HTERT RPE-1 (cell line): Measurements from ENCODE around the gene SEL1L3.
"Not testable (repeated sequence)": the region's sequence is repeated elsewhere in the genome, so short reads cannot be mapped to it uniquely, and the experiment has no call there.

Experiments used
- in situ Hi-C: fragments of 300-500 bp; cut with MboI; formaldehyde crosslinking; loops from 4 replicates; pipeline ENCODE4 v1.14.3; 2020; ENCODE audit warnings: low sequenced_read_pairs

SEL1L3 gene

DNA sequence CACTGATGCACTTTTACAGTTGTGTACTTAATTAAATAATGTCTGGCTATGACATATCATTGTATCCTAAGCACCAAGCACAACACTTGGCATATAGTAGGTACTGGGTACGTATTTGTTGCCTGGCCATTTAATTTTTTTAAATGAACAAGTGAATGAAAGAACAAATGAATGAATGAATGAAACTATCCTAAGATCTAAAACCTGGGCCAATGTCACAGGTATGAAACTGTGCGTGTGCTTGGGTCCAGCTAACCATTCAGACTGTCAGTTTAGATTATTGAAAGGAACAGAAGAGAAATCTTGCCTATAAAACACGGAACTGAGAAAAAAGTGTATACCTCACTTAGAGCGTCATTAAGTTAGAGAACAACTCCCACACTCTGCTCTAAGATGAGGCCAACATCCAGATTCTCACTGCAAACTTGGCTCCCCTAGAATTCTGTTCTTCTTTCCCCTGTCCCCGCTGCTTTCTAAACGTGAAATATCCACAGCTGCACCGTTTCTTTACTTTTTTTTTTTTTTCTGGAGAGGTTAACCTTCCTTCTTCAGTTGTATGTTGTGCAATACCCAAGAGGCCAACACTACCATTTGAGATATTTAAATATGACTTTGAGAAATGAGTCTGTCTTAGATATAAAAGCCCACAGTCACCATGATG, 17.3 kb upstream of the SEL1L3 start:
- in situ Hi-C loops: no loop called here

DNA sequence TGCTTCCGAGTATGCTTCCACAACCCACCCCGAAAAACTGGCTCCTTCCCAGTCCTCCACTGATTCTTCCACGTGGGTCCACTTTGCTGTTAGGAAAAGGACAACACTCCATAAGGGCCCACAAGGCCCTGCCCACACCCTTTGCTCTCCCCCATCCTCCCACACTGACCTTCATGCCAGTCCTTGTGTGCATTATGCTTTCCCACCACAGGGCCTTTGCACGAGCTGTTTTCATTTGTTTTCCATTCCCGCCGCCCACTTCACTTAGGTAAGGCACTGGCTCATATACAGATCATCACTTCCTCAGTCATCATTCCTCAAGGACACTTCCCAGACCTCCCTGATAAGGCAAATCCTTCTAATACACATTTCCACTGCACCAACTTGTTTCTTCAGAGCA, 16.8 kb upstream of the SEL1L3 start:
- in situ Hi-C loops: no loop called here

DNA sequence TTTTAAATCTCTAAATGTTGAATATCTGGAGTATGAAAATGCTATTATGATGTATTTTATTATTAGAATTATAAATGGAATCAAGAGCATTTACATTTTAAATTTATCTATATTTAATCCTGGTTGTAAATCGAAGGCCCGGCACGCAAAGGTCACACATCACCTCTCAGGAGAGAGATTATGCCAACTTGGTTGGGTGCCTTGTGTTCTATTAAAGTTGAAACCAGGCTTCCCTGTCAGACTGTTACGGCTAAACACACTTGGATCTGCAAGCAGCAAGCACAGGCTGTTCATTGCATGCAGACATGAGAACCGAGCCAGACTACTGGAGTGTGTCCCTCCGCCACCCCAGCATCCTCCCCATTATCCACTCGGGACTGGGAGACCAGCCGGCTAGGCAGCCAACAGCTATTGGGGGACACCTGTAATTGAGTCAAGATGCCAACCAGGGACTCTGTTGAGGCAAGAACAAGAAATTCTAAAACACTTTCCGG, 16.4 kb upstream of the SEL1L3 start:
- in situ Hi-C loops: no loop called here

DNA sequence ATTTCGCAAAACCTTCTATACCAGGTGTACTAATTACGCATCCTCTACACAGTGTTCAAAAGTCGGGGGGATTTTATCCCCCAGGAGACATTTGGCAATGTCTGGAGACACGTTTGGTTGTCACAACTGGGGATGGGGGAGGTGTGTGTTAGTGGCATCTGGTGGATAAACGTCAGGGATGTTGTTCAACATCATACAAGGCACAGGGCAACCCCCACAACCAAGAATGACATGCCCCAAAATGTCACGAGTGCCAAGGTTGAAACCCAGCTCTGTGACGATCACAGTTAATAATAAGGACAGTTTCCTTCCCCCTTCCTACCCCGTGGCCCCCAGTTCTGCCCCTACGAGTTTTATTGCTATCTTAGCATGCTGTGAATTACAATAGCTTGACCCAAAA, 15.9 kb upstream of the SEL1L3 start:
- in situ Hi-C loops: no loop called here

DNA sequence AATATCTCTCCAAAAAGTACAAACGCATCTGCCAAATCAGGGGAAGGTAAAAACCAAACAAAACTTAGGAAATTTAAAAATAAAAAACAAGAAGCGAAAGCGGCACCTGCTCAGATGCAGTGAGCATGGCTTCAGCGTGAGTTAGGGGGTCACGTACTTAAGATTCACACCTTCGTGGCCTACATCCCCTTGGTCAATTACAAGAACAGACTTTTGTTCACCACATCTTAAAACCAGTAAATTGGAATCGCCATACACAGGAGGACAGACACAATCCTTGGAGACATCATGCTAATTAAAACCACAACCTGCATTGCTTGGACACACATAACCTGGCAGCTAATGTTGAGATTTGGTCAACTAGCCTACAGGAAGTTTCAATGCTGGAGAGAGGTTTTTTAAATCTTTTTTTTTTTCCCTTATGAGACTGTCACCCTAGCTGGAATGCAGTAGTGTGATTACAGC, 12.5 kb upstream of the SEL1L3 start:
- in situ Hi-C loops: no loop called here

DNA sequence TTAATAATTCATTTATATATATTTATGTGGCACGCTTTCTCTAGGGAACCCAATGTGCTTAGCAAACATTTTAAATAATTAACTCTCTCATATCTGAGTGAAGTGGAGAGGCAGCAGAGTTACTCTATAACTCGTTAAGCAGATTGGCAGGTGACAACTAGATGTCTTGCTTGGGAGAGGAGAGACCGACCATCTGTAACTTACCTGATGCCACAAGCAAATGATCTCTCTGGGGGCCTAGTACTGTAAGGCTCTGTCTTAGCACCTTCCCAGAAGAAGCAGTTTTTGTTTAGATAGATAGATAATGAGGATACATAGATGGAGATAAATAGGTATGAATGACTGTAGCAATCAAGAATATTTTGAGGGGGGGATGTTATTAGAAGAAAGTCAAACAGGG, 11.9 kb upstream of the SEL1L3 start:
- in situ Hi-C loops: no loop called here

DNA sequence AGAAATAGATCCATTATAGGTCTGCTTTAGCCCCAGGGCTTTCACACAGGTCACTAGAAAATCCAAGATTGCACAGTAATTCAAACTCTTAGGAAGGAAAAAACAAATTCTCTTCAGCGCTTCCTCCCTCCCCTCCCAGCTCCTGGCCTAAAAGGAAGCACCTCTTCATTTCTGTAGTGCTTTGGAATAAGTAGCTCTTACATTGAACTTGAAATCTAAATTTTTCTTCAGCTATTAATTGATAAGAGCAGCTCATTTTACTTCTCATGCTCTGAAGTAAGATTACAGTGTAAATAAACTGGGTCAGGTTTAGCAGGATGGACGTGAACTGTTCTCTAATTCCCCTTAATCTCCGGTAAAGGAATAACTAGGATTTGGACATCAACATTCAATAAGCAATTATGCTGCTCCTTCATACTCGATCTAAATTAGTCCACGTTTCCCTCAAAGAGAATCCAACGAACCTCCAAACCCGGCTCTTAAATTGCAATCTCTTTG, 10.9 kb upstream of the SEL1L3 start:
- in situ Hi-C loops: no loop called here

DNA sequence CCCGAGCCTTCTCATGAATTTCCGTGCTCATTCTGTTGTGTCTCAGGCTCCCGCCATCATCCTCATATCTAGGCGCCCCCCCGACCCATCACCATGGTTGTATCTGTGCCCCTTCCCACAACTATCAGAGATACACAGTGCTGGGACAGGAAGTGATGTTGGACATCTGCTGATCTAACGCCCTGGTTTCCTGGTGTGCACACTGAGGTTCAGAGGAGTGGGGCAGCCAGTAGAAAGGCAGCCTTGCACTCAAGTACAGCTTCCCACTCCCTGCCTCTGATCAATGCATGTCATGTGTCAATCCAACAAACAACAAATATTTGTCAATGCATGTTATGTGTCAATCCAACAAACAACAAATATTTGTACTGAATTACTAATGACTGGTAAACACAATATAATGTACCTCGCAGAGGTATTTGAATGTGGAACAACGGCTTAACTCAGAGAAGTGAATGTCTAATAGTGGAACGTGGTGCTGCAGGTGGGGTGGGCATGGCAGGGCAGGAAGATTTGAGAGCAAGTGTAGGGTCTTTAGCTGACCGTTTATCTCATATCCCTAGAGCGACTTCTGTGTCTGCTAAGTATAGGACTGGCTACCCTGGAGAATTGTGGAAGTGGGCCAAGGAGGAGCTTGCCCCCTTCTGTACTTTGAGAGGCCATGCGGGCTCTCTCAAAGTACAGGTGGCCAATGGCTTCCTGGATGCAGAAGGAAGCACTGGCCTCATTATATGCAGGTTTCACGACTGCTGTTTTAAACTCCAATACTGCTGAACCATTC, 10.3 kb upstream of the SEL1L3 start:
- in situ Hi-C loops: no loop called here

DNA sequence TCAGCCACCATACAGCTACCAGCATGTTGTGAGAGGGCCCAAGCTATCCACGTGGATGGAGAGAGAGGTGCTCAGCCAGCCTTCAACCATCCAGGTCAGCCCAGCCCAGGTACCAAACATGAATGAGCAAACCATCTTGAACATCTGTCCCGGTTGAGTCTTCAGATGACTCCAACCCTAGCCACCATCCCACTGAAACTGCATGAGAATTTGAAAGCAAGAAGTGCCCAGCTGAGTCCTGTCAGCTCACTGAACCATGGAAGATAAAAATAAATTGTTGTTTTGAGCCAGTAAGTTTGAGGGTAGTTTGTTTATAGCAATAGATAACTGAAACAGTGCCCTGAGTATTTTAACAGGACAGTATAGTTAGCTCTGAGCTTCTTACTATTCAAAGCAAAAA, 7.3 kb upstream of the SEL1L3 start:
- in situ Hi-C loops: no loop called here

DNA sequence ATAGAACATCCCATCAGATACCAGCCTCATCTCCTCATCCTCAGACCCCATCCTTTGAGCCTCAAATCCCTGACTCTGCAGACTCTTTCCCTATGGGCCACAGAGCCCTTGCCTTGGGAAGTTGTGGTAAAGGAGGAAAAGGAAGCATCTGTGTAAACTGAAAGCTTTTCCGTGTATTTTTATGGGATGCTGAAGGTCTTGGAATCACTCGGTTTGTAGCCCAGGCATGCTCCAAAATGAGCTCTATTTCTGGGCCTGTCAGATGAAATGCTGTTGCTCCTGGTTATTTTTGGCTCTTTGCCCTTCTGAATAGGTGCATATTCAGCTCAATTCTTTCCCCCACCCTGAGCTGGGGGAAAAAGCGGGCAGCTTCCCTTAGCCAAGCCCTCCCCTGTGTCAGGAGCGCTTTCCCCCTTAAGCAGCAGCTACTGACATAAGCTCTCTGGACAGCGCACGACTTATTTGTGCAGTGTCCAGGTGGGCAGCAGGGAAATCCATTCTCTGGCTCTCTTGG, 5.0 kb upstream of the SEL1L3 start:
- in situ Hi-C loops: no loop called here

DNA sequence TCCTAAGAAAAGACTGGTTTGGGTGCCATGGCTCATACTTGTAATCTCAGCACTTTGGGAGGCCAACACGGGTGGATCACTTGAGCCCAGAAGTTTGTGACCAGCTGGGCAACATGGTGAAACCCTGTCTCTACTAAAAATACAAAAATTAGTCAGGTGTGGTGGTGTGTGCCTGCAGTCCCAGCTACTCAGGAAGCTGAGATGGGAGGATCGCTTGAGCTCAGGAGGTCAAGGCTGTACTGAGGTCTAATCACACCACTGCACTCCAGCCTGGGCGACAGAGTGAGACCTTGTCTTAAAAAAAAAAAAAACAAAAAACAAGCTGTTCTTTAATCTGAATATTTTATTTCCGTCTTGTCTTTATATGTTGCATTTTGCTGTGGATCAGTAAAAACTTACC, 3.6 kb upstream of the SEL1L3 start:
- in situ Hi-C loops: not testable (repeated sequence)

DNA sequence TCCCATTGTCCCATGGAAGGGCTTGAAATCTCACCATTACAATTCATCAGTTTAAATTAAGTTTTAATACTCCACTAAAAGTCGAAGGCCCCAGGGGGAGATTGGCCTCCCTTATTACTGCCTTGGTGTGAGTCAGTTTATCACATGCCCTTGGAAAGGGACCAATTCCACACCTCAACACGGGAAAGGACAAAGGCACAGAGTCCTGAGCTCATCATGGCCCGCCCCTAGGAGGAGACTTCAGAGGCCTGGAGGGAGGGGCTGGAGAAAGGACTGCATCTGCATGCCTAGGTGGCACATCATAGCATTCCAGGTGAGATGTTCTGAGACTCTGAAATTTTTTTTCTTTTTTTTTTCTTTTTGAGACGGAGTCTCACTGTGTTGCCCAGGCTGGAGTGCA, 2.8 kb upstream of the SEL1L3 start:
- in situ Hi-C loops: no loop called here

DNA sequence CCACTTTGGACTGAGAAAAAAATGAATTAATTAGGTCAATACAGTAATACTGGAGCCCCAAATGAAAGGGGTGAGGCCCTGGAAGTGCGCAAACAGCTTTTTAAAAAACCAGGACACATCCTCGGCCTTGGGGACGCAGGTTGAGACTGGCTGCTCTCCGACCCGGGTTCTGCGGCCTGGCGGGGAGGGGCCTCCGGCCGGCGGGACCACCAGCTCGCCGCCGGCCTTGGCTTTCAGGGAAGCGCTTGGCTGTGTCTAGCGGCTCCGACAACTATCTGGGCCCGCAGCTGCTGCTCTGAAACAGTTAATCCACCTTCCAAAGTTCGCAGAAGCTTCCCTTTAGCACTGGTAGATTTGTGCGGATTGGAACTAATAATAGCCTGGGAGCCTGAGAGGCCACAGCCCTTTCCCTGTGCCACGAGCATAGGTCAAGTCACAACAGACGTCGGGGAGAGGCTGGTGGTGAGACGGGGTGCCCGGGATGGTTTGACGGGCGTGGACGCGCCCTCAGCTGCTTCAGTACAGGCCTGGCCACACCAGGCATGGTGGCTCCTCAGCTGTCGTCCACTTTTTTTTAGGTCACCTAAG, 1.1 kb upstream of the SEL1L3 start:
- in situ Hi-C loops: no loop called here

DNA sequence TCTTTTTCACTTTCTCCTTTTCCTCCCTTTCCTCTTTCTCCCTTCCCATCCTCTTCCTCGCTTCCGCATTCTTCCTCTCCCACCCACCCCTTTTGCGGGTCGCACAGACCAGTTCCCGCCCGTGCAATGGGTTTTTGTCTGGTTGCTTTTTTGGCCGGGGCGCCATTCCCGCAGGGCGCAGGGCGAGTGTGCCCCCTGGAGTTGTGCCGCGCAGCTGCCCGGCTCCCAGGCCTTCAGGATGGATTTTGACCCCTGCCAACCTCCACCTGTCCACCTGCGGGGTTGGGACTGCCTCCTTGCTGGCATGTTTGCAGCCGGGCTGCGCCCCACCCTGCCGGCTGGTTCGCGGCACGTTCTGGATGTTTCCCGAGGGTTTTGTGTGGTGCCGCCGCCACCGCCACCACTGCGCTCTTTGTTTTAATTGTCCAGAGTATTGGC, 578 bp upstream of the SEL1L3 start:
- in situ Hi-C loops: no loop called here

DNA sequence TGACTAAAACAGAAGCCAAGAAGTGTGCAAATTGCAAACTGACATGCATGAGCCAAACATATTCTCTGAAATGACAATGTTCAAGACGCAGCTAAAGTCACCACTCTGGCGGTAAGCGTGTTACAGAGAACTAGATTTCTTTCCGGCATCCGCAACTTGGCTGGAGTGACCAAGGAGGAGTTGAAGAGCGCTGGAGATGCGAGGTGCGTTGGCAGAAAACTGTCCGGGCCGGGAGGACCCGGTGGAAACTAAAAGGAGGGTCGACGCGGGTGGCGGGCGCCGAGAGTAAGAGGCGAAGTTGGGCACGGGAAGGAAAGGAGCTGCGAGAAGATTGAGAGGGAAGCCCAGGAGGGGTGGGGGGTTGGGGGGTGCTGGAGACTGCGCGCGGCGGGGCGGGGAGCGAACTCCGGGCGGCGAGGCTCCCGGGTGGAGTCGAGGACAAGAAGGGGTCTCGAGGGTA, 807 bp downstream of the SEL1L3 start:
- in situ Hi-C loops: no loop called here

DNA sequence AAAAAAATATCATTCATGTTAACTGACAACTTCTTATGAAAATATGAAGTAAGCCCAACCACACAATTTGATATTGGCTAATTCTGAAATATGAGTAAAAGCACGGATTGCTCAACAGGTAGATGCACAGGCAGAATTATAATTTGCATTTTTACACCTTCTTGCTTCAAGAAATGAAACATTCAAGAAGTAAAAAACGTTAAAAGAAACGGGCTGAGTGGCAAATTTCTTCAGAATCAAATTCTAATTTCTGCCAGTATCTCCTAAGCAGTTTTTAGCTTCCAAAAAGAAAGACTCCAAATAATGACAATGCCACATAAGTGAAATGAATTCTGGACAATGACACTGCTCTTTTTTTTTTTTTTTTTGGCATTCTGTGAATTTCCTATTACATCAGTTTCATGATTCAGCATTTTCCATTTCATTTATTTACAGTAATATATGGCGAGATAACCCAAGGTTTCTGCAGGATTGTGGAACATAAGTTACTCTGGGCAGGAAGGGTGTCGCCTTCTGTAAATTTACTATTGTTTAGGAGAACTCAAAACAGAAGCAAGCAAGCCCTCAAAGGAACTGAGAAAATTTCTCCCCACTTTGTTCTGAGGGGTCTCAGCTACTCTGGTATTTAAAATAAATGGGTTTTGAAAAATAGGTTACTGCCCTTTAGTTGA, 1.4 kb downstream of the SEL1L3 start:
- in situ Hi-C loops: no loop called here

DNA sequence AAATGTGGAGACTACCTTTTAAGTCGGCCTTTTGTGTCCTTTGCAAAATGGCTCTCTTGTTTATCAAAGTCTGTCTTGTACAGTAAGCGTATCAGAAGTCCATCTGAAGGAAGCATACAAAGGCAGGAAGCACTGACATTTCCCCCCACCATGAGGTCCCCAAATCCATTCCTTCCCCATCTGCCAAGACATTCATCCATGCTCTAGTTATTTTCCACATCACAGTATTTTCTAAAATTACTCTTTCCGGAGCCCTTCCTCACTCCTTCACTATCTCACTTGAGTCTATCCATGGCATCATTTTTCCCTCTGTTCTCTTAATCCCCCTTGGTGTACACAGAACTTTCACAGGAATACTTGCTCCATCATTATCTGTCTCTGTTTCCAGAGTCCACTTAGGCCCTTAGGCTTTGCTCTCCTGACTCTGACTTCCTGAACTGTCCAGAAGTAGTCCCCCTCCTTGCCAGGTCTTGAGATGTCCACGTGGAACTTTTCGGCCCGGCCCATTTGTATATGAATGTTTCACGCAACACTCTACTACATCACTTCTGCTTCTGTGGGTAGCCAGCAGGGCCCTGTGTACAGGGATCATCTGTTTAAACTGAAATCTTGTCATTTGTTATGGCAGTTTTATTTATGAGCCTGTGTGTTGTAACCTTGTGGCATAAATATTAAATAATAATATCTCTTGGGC, 2.1 kb downstream of the SEL1L3 start:
- in situ Hi-C loops: no loop called here

DNA sequence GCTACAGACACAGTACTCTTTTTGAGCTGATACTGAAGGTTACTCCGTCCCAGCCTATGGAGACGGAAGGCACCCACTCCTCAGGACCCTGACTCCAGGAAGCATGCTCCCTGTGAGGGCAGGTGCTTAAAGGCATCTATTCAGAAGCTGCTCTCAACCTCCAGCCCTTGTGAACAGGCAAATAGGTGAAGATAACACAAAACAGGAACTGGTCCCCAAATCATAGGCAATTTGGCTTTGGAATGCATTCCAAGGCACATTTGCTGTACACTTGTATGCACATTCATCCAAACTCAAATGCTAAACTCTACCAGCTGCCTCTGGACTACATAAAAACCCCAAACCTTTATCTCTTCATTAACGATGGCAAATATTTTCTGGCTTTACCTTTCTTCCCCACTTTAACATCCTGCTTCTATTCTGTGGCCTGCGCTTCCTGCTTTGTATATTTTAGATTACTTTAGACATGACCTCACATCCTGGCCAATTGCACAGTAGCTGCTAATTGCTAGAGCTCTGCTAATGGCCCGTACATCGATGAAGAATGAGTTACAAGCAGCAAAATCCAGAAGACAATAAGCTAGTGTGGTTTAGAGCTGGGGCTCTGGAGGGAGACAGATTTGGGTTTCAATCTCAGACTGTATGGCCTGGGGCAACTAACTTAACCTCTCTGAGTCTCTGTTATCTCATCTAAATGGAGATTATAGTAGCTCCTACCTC, 3.2 kb downstream of the SEL1L3 start:
- in situ Hi-C loops: no loop called here

DNA sequence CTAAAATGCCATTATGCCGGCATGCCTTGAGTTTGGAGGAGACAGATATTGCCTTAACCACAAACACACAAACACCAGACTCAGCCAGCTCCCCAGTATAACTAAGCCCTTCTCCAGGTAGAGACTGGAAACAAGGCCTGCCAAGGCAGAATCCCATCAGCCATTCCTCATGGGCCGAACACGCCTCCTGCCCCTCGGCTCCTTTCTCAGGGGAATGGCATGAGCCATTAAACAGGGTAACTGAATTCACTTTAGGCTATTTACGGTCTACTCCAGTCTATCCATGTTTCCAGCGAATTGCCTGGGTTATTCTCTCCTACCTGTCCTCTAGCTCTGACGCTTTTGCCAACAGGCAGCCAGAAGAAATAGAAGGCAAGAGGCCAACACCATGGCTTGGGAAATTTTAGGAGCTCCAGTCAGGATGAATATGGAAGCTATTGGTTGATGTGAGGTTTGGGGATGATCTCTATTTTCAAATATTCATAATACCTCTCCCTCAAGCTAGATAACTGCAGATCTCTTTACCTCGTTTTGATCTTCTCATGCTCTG, 4.9 kb downstream of the SEL1L3 start:
- in situ Hi-C loops: no loop called here
